ENCODE results near the gene ZNF563.

Gene ZNF563

GRCh38 chr19:12294249-12295158 lies 38.9 kb downstream of the ZNF563 start, which contains the start of gene ZNF44:
Gene ZNF44, minus strand, starts transcription at chr19:12294883. Its CDS starts 189 bp downstream, at chr19:12294694.
- DNase-seq, result peak; percentile 92

- peak; percentile 17 for DNase-seq
Observed at GRCh38 chr19:12293777-12294248, 39.6 kb downstream of the ZNF563 start.

- no peak for DNase-seq
Observed at GRCh38 chr19:12289790-12290065, 43.7 kb downstream of the ZNF563 start.

GRCh38 chr19:12287958-12288500 lies 45.4 kb downstream of the ZNF563 start:
- no peak for DNase-seq

GRCh38 chr19:12284631-12285030 lies 48.8 kb downstream of the ZNF563 start:
- DNase-seq, result no peak

GRCh38 chr19:12284226-12284625 lies 49.2 kb downstream of the ZNF563 start:
- DNase-seq, result no peak

- no peak for DNase-seq
Observed at GRCh38 chr19:12278713-12279112, 54.7 kb downstream of the ZNF563 start.

GRCh38 chr19:12272980-12273901 lies 60.2 kb downstream of the ZNF563 start:
- no peak for DNase-seq

GRCh38 chr19:12272386-12272785 lies 61.0 kb downstream of the ZNF563 start:
- DNase-seq, result no peak

- no peak for DNase-seq
Observed at GRCh38 chr19:12270854-12271253, 62.6 kb downstream of the ZNF563 start.

Data from fibroblast of skin of abdomen (primary cell).